GM19468 (cell line): ENCODE measurements around the gene FAT1.

Experiments used
- ATAC-seq: cut with Tn5 transposase; IDR thresholded peaks from one replicate; pipeline ENCODE4 v1.9.1; 2021; ENCODE audit warnings: mild to moderate bottlenecking, moderate library complexity, moderate number of reproducible peaks; ENCODE audit not compliant: unreplicated experiment; ENCODE audit errors: extremely low read depth

The FAT1 gene

DNA sequence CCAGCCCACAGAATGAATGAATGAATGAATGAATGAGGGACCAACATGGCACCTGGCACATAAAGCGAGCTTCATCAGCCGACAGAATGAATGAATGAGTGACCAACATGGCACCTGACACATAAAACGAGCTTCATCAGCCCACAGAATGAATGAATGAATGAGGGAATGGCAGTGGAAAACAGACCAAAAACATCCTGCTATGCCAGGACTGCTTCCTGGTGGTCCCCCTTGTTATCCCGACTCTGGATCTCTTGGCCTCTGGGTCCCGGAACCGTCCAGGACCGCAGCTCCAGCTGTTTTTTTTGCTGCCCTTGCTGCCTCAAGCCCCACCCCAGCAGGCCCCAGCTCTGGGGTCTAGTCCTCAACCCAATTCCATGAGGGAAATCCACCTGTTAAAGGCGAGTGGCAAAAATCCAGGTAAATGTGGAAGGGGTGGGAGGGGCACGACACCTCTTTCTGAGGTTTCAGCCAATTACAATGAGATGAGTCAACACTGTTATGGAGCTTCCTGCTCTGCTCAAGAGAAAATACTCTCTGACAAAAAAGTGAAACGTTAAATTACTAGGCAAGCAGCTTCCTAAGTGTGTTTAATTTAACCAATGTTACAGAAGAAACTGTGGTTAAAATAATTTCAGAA is 96.3 kb downstream of the FAT1 start:
- ATAC-seq, result no peak

- ATAC-seq, result no peak
These were observed 98.7 kb downstream of the FAT1 start for GRCh38 chr4:186624951-186625350.

DNA sequence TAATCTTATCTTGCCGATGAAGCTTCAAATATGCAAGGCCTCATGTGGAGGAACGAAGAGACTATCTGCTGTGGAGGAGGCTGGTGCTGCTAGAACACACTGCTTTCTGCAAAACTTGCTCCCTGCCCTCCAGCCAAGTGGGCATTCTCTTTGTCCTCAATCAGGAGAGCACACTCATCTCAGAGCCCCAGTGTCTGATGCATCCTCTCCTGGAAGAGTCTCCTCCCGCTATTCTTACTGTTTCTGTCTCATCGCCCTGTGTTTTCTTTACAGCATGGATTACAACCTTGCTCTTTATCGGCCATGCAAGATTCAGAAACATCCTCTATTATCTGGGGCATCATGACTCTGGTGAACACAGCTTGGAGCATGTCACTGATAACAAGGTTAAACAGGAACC is 100.1 kb downstream of the FAT1 start:
- no peak for ATAC-seq

DNA sequence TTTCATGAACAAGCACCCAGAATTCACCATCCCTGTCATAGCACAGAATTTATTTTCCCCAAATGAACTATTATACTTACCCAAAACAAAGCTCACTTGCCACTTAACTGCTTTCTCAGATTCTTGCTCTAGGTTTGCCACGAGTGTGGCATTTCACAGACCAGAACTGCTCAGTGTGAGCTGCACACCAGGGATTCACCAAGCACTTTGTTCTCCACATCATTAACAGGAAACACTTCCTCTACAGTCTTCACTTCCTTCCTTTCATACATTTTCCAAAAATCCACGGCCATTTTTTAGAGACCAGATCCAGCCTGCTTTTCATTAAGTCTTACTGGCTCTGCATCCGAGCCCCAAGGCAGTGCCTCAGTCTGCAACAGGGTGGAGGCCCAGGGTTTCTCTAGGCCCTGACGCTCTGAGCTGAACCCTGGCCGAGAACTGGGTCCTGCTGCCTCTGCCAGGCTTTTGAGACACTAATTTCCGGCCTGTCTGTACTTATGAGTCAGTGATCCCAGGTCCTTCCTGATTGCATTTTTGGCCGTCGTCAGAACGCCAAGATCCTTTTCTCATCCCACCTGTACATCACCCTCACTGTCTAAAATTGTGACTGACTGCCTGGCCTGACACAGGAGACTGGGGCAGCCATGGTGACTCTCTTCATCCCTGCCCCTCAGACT is 100.7 kb downstream of the FAT1 start:
- ATAC-seq, result no peak

- ATAC-seq, result no peak
These were observed 101.6 kb downstream of the FAT1 start for GRCh38 chr4:186621959-186622553.

- ATAC-seq, result no peak
These were observed 104.6 kb downstream of the FAT1 start for GRCh38 chr4:186619088-186619487.

GRCh38 chr4:186617921-186618320 is 105.7 kb downstream of the FAT1 start:
- no peak for ATAC-seq

- no peak for ATAC-seq
These were observed 116.2 kb downstream of the FAT1 start for GRCh38 chr4:186607490-186607889.

- no peak for ATAC-seq
These were observed 117.1 kb downstream of the FAT1 start for GRCh38 chr4:186606591-186606992.

DNA sequence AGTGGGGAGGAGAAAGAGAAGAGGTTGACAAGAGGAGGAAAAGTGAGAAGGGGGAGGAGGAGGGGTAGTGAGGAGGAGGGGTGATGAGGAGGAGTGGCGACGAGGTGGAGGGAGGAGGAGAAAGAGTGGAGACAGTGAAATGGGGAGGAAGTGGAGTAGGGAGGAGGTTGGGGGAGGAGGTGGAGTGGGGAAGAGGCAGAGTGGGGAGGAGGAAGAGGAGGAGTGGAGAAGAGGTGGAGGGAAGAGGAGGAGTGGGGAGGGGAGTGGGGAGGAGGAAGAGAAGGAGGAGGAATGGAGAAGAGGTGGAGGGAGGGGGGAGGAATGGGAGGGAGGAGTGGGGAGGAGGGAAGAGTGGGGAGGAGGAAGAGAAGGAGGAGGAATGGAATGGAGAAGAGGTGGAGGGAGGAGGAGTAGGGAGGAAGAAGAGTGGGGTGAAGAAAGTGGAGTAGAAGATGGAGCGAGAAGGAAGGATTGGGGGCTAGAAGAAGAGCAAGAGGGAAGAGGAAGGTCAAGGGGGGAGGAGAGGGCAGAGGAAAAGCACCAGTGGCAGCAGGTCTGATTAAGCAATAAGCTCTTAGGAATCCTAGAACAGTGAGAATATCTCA is 118.3 kb downstream of the FAT1 start:
- no peak for ATAC-seq

- ATAC-seq, result no peak
These were observed 119.4 kb downstream of the FAT1 start for GRCh38 chr4:186604124-186604807.

- ATAC-seq, result no peak
These were observed 120.7 kb downstream of the FAT1 start for GRCh38 chr4:186602978-186603377.

- no peak for ATAC-seq
These were observed 124.2 kb downstream of the FAT1 start for GRCh38 chr4:186599483-186599882.

DNA sequence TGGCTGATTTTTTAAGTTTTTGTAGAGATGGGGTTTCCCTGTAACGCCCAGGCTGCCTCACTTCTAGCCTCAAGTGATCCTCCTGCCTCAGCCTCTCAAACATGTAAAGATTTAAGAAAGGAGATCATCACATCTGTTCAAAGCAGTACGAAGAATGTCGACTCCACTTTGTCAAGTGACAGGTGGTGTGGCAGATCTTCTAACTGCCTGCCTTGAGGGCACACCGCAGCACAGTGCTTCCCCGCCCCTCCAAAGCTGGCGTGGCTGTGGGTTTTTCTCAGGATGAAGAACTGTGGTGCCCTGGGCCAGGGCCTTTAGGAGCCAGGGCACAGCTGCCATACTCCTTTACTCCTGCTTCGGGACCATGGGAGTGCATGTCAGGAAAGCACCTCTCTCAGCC is 125.0 kb downstream of the FAT1 start:
- no peak for ATAC-seq

DNA sequence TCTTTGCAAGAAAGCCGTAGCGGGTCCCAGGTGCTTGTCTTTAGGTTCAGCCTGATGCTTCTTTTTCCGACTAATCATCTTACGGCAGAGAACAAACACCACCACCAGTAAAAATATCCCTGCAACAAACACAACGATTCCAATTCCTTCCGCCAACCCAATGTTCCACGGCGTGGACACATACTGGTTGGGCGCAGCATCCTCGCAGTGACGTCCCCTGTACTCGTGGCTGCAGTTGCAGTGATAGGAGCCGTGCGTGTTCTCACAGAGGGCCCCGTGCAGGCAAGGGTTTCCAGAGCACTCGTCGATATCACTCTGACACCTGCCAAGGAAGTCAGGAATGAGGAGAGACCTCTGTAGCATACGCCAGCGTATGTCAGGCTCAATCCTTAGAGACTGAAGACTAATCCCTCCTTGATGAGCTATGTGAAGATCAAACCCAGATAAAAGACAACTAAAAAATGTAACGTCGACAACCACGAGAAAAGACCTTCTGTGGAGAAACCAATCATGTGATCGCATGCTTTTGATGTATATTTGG is 126.7 kb downstream of the FAT1 start:
- no peak for ATAC-seq

DNA sequence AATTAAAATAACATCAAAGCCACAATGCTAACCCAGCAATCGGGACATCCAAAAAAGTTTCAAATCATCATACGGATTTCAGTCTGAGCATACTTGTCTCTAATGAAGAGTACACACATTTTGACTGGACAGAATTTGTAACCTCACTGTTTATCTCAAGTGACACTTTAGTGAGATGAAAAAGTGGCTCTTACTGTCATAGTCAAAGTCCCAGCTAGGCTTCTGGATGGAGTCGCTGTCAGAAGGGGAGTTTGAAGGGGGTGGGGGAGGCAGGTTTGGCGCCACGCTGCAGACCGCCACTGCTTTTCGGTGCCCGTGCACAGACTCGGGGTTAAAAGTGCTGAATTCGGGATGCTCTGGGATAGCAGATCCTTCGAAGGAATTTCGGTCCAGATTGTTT is 127.3 kb downstream of the FAT1 start:
- no peak for ATAC-seq

DNA sequence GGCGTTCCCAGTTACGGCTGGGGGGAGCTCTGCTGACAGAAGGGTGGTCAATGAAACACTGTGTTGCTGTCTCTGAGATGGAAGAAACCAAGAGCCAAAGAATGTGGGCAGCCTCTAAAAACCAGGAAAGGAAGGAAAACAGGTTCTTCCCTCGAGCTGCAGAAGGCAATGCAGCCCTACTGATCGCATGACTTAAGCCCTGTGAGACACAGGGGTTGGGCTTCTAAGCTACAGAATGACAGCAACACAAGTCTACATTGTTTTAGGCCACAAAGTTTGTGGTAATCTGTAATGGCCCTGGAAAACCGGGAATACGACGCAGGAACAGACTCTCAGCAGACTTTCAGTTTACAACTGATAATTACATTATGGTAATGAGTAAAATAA is 130.1 kb downstream of the FAT1 start:
- no peak for ATAC-seq

GRCh38 chr4:186592966-186593586 is 130.6 kb downstream of the FAT1 start:
- no peak for ATAC-seq

- no peak for ATAC-seq
These were observed 131.2 kb downstream of the FAT1 start for GRCh38 chr4:186592445-186592844.

DNA sequence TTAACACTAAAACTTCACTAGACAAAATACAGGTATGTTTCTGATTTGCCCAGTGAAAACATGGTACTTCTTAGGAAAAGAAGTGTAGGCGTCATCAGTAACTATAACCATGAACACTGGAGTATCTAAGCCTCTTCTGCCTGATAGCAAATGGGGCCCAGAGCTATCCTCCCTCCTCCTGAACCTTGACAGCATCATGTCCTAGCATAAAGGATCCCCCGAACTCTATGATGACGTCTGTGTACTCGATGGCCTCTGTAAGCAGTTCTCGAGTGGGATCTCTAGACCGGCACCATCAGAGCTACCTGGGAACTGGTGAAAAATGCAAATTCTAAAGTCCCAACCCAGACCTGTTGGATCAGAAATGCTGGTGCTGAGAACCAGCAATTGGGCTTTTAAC is 132.0 kb downstream of the FAT1 start:
- ATAC-seq, result no peak
